ENCODE data around the gene GPC5.

The GPC5 gene

GRCh38 chr13:91520952-91521351, 122.5 kb downstream of the GPC5 start:
- POLR2A ChIA-PET, result no interaction called here
- no peak overlapping the region for H3K27ac ChIP-seq (ENCODE audit: extremely low read depth, low read depth, low read length)
- H3K9me3 ChIP-seq (ENCODE audit: control insufficient read depth, insufficient read depth, low read depth, low read length), result no peaks in the 10 kb centered on the region
- no peaks in the 10 kb centered on the region for H3K36me3 ChIP-seq (ENCODE audit: control insufficient read depth in 2 of 2, insufficient read depth in 1 of 2, low read length in 2 of 2)
- TF ChIP-seq ZNF426 (tag by site-specific recombination; IDR thresholded peaks at IDR 0.05) (no peak), ZNF324 (tag by site-specific recombination; IDR thresholded peaks at IDR 0.05) (no peak)
- no peaks in the 10 kb centered on the region for H3K4me1 ChIP-seq (ENCODE audit: control insufficient read depth, insufficient read depth, low read length)
- no peak overlapping the region for H3K4me3 ChIP-seq (ENCODE audit: low read depth, low read length)
- CTCF ChIA-PET, result no interaction called here

GRCh38 chr13:91523116-91523515, 124.7 kb downstream of the GPC5 start:
- TF ChIP-seq ZNF2 (tag by site-specific recombination; IDR thresholded peaks at IDR 0.05) (no peak), ZNF248 (tag by site-specific recombination; IDR thresholded peaks at IDR 0.05) (no peak)

GRCh38 chr13:91526543-91527033, 128.2 kb downstream of the GPC5 start:
- CTCF ChIA-PET, result no interaction called here
- no peak overlapping the region for H3K4me3 ChIP-seq (ENCODE audit: low read depth, low read length)

More at GRCh38 chr13:91523116-91523515, 124.7 kb downstream of the GPC5 start:
- CTCF ChIA-PET, result no interaction called here
- H3K9me3 ChIP-seq (ENCODE audit: control insufficient read depth, insufficient read depth, low read depth, low read length), result no peaks in the 10 kb centered on the region
- H3K36me3 ChIP-seq (ENCODE audit: control insufficient read depth in 2 of 2, insufficient read depth in 1 of 2, low read length in 2 of 2), result no peaks in the 10 kb centered on the region
- no peaks in the 10 kb centered on the region for H3K4me1 ChIP-seq (ENCODE audit: control insufficient read depth, insufficient read depth, low read length)
- H3K27ac ChIP-seq (ENCODE audit: extremely low read depth, low read depth, low read length), result no peak overlapping the region
- no peak overlapping the region for H3K4me3 ChIP-seq (ENCODE audit: low read depth, low read length)
- POLR2A ChIA-PET, result no interaction called here

GRCh38 chr13:91529739-91530482, 131.5 kb downstream of the GPC5 start:
- CTCF ChIA-PET, result interaction anchor here (0.8 kb wide), 1 partner anchor 14 kb away, joined by 3 read pairs; no protein-coding TSS in a partner anchor

More at GRCh38 chr13:91526543-91527033, 128.2 kb downstream of the GPC5 start:
- Histone ChIP-seq H3K4me1 (ENCODE audit: control insufficient read depth, insufficient read depth, low read length) (no peaks in the 10 kb centered on the region), H3K36me3 (ENCODE audit: control insufficient read depth in 2 of 2, insufficient read depth in 1 of 2, low read length in 2 of 2) (no peaks in the 10 kb centered on the region), H3K27ac (ENCODE audit: extremely low read depth, low read depth, low read length) (no peak overlapping the region), H3K9me3 (ENCODE audit: control insufficient read depth, insufficient read depth, low read depth, low read length) (no peaks in the 10 kb centered on the region)
- no peak for TF ChIP-seq ZNF239 (tag by site-specific recombination; IDR thresholded peaks at IDR 0.05)
- TF ChIP-seq ZFHX2 (tag by site-specific recombination; conservative IDR thresholded peaks at IDR 0.05), result no peak
- no peak for TF ChIP-seq ZNF692 (tag by site-specific recombination; IDR thresholded peaks at IDR 0.05)
- POLR2A ChIA-PET, result no interaction called here

GRCh38 chr13:91531646-91532045, 133.2 kb downstream of the GPC5 start:
- H3K36me3 ChIP-seq (ENCODE audit: control insufficient read depth in 2 of 2, insufficient read depth in 1 of 2, low read length in 2 of 2), result no peaks in the 10 kb centered on the region
- no peak overlapping the region for H3K27ac ChIP-seq (ENCODE audit: extremely low read depth, low read depth, low read length)
- H3K9me3 ChIP-seq (ENCODE audit: control insufficient read depth, insufficient read depth, low read depth, low read length), result no peaks in the 10 kb centered on the region
- no peak overlapping the region for H3K4me3 ChIP-seq (ENCODE audit: low read depth, low read length)
- no peaks in the 10 kb centered on the region for H3K4me1 ChIP-seq (ENCODE audit: control insufficient read depth, insufficient read depth, low read length)
- POLR2A ChIA-PET, result no interaction called here
- CTCF ChIA-PET, result no interaction called here
- TF ChIP-seq PRDM6 (tag by site-specific recombination; IDR thresholded peaks at IDR 0.05), result no peak
- no peak for TF ChIP-seq ZNF677 (tag by site-specific recombination; IDR thresholded peaks at IDR 0.05)
- no peak for TF ChIP-seq ZNF692 (tag by site-specific recombination; IDR thresholded peaks at IDR 0.05)
- TF ChIP-seq ZBTB1 (tag by site-specific recombination; IDR thresholded peaks at IDR 0.05), result no peak
- no peak for TF ChIP-seq ZIC2 (tag by site-specific recombination; IDR thresholded peaks at IDR 0.05)
- TF ChIP-seq ZNF10 (tag by site-specific recombination; IDR thresholded peaks at IDR 0.05), result no peak
- no peak for TF ChIP-seq ZNF571 (tag by site-specific recombination; IDR thresholded peaks at IDR 0.05)
- no peak for TF ChIP-seq ZNF302 (tag by site-specific recombination; IDR thresholded peaks at IDR 0.05; ENCODE audit: low read depth)
- TF ChIP-seq ZNF391 (tag by site-specific recombination; IDR thresholded peaks at IDR 0.05; ENCODE audit: borderline replicate concordance, low read depth), result no peak
- no peak for TF ChIP-seq ZNF280C (tag by site-specific recombination; IDR thresholded peaks at IDR 0.05)

More at GRCh38 chr13:91529739-91530482, 131.5 kb downstream of the GPC5 start:
- no peaks in the 10 kb centered on the region for H3K36me3 ChIP-seq (ENCODE audit: control insufficient read depth in 2 of 2, insufficient read depth in 1 of 2, low read length in 2 of 2)
- H3K4me1 ChIP-seq (ENCODE audit: control insufficient read depth, insufficient read depth, low read length), result no peaks in the 10 kb centered on the region
- H3K9me3 ChIP-seq (ENCODE audit: control insufficient read depth, insufficient read depth, low read depth, low read length), result no peaks in the 10 kb centered on the region
- H3K27ac ChIP-seq (ENCODE audit: extremely low read depth, low read depth, low read length), result no peak overlapping the region
- POLR2A ChIA-PET, result no interaction called here
- TF ChIP-seq ZIC2 (tag by site-specific recombination; IDR thresholded peaks at IDR 0.05) (no peak), ZNF473 (tag by site-specific recombination; IDR thresholded peaks at IDR 0.05) (no peak), ZNF24 (tag by site-specific recombination; IDR thresholded peaks at IDR 0.05) (no peak), ZNF112 (tag by site-specific recombination; IDR thresholded peaks at IDR 0.05) (no peak)
- no peak overlapping the region for H3K4me3 ChIP-seq (ENCODE audit: low read depth, low read length)

Data from HEK293 (cell line).